HG03025 (cell line): ENCODE data around the gene STXBP4.

Experiments used
- ATAC-seq: cut with Tn5 transposase; IDR thresholded peaks from one replicate; pipeline ENCODE4 v1.9.1; 2021; ENCODE audit warnings: mild to moderate bottlenecking, moderate library complexity; ENCODE audit not compliant: unreplicated experiment, low FRiP score

STXBP4 gene

GRCh38 chr17:55162556-55162946 lies 194.0 kb downstream of the STXBP4 start:
- ATAC-seq: no peak

- no peak for ATAC-seq
Measured at GRCh38 chr17:55163408-55163807, 194.8 kb downstream of the STXBP4 start.

GRCh38 chr17:55166506-55166905 lies 197.9 kb downstream of the STXBP4 start:
- ATAC-seq: no peak

- ATAC-seq: no peak
Measured at GRCh38 chr17:55167024-55167725, 198.6 kb downstream of the STXBP4 start.

GRCh38 chr17:55168958-55169687 lies 200.6 kb downstream of the STXBP4 start:
- peak; percentile 83 for ATAC-seq

- no peak for ATAC-seq
Measured at GRCh38 chr17:55171634-55172328, 203.2 kb downstream of the STXBP4 start.

- no peak for ATAC-seq
Measured at GRCh38 chr17:55172612-55173011, 204.0 kb downstream of the STXBP4 start.

GRCh38 chr17:55174133-55174532 lies 205.6 kb downstream of the STXBP4 start:
- no peak for ATAC-seq

- ATAC-seq: no peak
Measured at GRCh38 chr17:55175788-55176427, 207.3 kb downstream of the STXBP4 start.

- no peak for ATAC-seq
Measured at GRCh38 chr17:55177159-55177854, 208.7 kb downstream of the STXBP4 start.

- no peak for ATAC-seq
Measured at GRCh38 chr17:55177855-55178217, 209.3 kb downstream of the STXBP4 start.

GRCh38 chr17:55186937-55187770 lies 218.6 kb downstream of the STXBP4 start:
- no peak for ATAC-seq

GRCh38 chr17:55190748-55191147 lies 222.2 kb downstream of the STXBP4 start:
- peak; percentile 61 for ATAC-seq

GRCh38 chr17:55198690-55199370 lies 230.3 kb downstream of the STXBP4 start:
- ATAC-seq: no peak

GRCh38 chr17:55200904-55201303 lies 232.3 kb downstream of the STXBP4 start:
- ATAC-seq: no peak

GRCh38 chr17:55201308-55201932 lies 232.9 kb downstream of the STXBP4 start:
- ATAC-seq: no peak

- ATAC-seq: no peak
Measured at GRCh38 chr17:55202896-55203295, 234.3 kb downstream of the STXBP4 start.

- ATAC-seq: no peak
Measured at GRCh38 chr17:55208078-55208812, 239.7 kb downstream of the STXBP4 start.
